A673 (cell line): ENCODE measurements around the gene ZNF644.

Experiments
- EZH2 ChIP-seq: fragments of 200-600 bp; sonication (generic); IDR thresholded peaks from 2 replicates; pipeline ENCODE4 v1.6.1; 2017; ENCODE audit warnings: borderline replicate concordance, low read depth, mild to moderate bottlenecking, mixed read lengths, antibody characterized with exemption, low read length; ENCODE audit not compliant: poor library complexity, severe bottlenecking
- TF ChIP-seq, protein P1 (sequence below): fragments of 300-800, 200-600 bp; sonication (generic); conservative IDR thresholded peaks from 2 replicates; pipeline ENCODE4 v1.5.1; 2017; ENCODE audit warnings: low read depth, mild to moderate bottlenecking, antibody characterized with exemption, low read length, moderate library complexity, mixed read lengths

DNA sequence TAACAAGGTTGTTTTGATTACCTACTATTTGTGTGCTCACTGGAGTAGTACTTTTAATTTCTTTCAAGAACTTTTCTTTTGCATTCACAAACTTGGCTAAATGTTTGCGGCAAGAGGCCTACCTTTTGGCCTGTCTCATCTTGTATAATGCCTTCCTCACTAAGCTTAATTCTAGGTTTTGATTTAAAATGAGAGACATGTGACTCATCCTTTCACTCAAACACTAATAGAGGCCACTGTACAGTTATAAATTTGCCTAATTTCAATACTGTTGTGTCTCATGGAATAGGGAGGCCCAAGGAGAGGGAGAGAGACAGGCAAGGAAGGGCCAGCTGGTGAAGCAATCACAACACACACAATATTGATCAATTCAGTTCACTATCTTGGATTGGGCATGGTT is 66.1 kb downstream of the ZNF644 start:
- TF ChIP-seq, protein P1, sequence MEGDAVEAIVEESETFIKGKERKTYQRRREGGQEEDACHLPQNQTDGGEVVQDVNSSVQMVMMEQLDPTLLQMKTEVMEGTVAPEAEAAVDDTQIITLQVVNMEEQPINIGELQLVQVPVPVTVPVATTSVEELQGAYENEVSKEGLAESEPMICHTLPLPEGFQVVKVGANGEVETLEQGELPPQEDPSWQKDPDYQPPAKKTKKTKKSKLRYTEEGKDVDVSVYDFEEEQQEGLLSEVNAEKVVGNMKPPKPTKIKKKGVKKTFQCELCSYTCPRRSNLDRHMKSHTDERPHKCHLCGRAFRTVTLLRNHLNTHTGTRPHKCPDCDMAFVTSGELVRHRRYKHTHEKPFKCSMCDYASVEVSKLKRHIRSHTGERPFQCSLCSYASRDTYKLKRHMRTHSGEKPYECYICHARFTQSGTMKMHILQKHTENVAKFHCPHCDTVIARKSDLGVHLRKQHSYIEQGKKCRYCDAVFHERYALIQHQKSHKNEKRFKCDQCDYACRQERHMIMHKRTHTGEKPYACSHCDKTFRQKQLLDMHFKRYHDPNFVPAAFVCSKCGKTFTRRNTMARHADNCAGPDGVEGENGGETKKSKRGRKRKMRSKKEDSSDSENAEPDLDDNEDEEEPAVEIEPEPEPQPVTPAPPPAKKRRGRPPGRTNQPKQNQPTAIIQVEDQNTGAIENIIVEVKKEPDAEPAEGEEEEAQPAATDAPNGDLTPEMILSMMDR = no peak
- no peak for TF ChIP-seq EZH2
